Hepatocyte (in vitro differentiated cells): ENCODE results near the gene UBTD1. TPM values are rescaled to one million over a fixed set of nuclear protein-coding genes. Genes with fewer than 3 reads are reported as not detected.

ENCODE experiments used
- DNase-seq: peaks from one replicate; pipeline ENCODE4 v3.0.0-alpha.2; 2016; ENCODE audit warnings: low spot score
- H2AFZ ChIP-seq: fragments of 200-600 bp; sonication (generic); 2 replicates; pipeline ENCODE4 v1.6.0; 2016; ENCODE audit warnings: antibody characterized with exemption, mild to moderate bottlenecking
- H3K27ac ChIP-seq: fragments of 200-600 bp; sonication (generic); 2 replicates; pipeline ENCODE4 v1.5.1; 2016; ENCODE audit warnings: mild to moderate bottlenecking
- H3K27me3 ChIP-seq: fragments of 200-600 bp; sonication (generic); 2 replicates; pipeline ENCODE4 v1.6.1; 2016
- H3K36me3 ChIP-seq: fragments of 200-600 bp; sonication (generic); replicated peaks from 2 replicates; pipeline ENCODE4 v1.5.1; 2016; ENCODE audit warnings: low read depth; ENCODE audit not compliant: insufficient read depth
- H3K4me1 ChIP-seq: fragments of 200-600 bp; sonication (generic); 2 replicates; pipeline ENCODE4 v1.5.1; 2016; ENCODE audit warnings: mild to moderate bottlenecking, moderate library complexity; ENCODE audit not compliant: insufficient read depth
- H3K4me2 ChIP-seq: fragments of 200-600 bp; sonication (generic); 2 replicates; pipeline ENCODE4 v1.6.0; 2016
- H3K4me3 ChIP-seq: fragments of 200-600 bp; sonication (generic); 2 replicates; pipeline ENCODE4 v1.5.1; 2016; ENCODE audit warnings: mild to moderate bottlenecking
- H3K79me2 ChIP-seq: fragments of 200-600 bp; sonication (generic); 2 replicates; pipeline ENCODE4 v1.6.0; 2017; ENCODE audit warnings: mild to moderate bottlenecking
- H3K9me2 ChIP-seq: fragments of 200-600 bp; sonication (generic); replicated peaks from 2 replicates; pipeline ENCODE4 v1.6.0; 2017; ENCODE audit warnings: mild to moderate bottlenecking; ENCODE audit not compliant: insufficient read depth
- H3K9me3 ChIP-seq: fragments of 200-600 bp; sonication (generic); 2 replicates; pipeline ENCODE4 v1.5.1; 2016; ENCODE audit warnings: low read depth, mild to moderate bottlenecking
- H4K20me1 ChIP-seq: fragments of 200-600 bp; sonication (generic); 2 replicates; pipeline ENCODE4 v1.6.0; 2016; ENCODE audit warnings: mild to moderate bottlenecking; ENCODE audit not compliant: insufficient read depth, poor library complexity, severe bottlenecking
- EZH2 ChIP-seq: fragments of 200-600 bp; sonication (generic); IDR thresholded peaks from 2 replicates; pipeline ENCODE4 v1.6.1; 2016; ENCODE audit warnings: antibody characterized with exemption, mild to moderate bottlenecking, borderline replicate concordance
- EZH2phosphoT487 ChIP-seq: fragments of 200-600 bp; sonication (generic); IDR thresholded peaks from one replicate; pipeline ENCODE4 v1.6.1; 2018; ENCODE audit warnings: antibody characterized with exemption, mild to moderate bottlenecking, low read depth, moderate library complexity; ENCODE audit not compliant: unreplicated experiment, severe bottlenecking
- WGBS: methylation state at CpG from one replicate; pipeline ENCODE4 v1.1.6; 2016; ENCODE audit warnings: low lambda C conversion rate; ENCODE audit errors: missing lambda C conversion rate; 5-methylcytosine and 5-hydroxymethylcytosine counted together
- polyA plus RNA-seq: library from polyadenylated mRNA; unstranded; fragments of >200 nt; fragmentation: Nextera tagmentation; extraction: Ambion mirVana; gene quantifications from 2 replicates; pipeline ENCODE4 v1.2.1, GENCODE V29; 2016
- total RNA-seq: library from RNA; depleted of rRNA; stranded (reverse); fragments of >200 nt; gene quantifications from 2 replicates; pipeline ENCODE4 v1.2.3, GENCODE V29; 2014
- TF ChIP-seq, protein P1 (sequence below): fragments of 200-600 bp; sonication (generic); IDR thresholded peaks from 2 replicates; pipeline ENCODE4 v1.5.1; 2016; ENCODE audit warnings: antibody characterized with exemption, mild to moderate bottlenecking; ENCODE audit not compliant: poor library complexity

UBTD1 gene
- total and polyA plus RNA-seq, 2 experiments from 2014 or later, result 12.8 to 37.0 TPM

DNA sequence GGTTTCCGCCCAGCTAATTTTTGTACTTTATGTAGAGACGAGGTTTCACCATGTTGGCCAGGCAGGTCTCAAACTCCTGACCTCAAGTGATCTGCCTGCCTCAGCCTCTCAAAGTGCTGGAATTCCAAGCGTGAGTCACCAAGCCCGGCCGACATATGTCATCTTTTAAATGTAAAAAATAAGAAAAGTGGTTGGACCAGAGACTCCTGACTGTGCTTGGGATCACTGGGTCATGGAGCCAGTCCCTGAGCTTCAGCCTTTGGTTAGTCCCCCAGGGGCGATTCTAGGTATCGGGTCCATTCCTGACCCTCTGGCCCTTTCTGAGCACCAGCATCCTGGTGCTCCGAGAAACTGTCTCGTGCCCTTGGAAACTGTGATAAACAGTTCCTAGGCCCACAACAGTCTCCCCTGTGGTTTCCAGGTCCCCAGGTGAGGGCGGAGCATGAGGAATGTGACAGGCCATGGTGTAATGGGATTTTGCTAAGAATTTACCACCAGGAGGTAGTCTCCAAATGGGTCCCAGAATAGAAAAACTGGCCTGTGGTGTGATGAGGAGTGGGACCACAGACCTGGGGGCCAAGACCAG is 32.8 kb downstream of the UBTD1 start:
- Histone ChIP-seq H3K4me2 (no peak overlapping the region), H3K4me3 (no peak overlapping the region), H3K9me3 (no peaks in the 10 kb centered on the region), H3K27me3 (no peaks in the 10 kb centered on the region), H4K20me1 (no peaks in the 10 kb centered on the region), H2AFZ (no peak overlapping the region), H3K4me1 (no peaks in the 10 kb centered on the region), H3K79me2 (peaks cover 3% of the 10 kb centered on the region), H3K9me2 (no peaks in the 10 kb centered on the region), H3K36me3 (no peaks in the 10 kb centered on the region), H3K27ac (no peak overlapping the region)
- WGBS, result 84% methylated on average over 10 of the region's 10 CpGs
- TF ChIP-seq, protein P1, sequence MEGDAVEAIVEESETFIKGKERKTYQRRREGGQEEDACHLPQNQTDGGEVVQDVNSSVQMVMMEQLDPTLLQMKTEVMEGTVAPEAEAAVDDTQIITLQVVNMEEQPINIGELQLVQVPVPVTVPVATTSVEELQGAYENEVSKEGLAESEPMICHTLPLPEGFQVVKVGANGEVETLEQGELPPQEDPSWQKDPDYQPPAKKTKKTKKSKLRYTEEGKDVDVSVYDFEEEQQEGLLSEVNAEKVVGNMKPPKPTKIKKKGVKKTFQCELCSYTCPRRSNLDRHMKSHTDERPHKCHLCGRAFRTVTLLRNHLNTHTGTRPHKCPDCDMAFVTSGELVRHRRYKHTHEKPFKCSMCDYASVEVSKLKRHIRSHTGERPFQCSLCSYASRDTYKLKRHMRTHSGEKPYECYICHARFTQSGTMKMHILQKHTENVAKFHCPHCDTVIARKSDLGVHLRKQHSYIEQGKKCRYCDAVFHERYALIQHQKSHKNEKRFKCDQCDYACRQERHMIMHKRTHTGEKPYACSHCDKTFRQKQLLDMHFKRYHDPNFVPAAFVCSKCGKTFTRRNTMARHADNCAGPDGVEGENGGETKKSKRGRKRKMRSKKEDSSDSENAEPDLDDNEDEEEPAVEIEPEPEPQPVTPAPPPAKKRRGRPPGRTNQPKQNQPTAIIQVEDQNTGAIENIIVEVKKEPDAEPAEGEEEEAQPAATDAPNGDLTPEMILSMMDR, result no peak
- TF ChIP-seq EZH2phosphoT487 (no peak), EZH2 (no peak)
- no peak for DNase-seq

DNA sequence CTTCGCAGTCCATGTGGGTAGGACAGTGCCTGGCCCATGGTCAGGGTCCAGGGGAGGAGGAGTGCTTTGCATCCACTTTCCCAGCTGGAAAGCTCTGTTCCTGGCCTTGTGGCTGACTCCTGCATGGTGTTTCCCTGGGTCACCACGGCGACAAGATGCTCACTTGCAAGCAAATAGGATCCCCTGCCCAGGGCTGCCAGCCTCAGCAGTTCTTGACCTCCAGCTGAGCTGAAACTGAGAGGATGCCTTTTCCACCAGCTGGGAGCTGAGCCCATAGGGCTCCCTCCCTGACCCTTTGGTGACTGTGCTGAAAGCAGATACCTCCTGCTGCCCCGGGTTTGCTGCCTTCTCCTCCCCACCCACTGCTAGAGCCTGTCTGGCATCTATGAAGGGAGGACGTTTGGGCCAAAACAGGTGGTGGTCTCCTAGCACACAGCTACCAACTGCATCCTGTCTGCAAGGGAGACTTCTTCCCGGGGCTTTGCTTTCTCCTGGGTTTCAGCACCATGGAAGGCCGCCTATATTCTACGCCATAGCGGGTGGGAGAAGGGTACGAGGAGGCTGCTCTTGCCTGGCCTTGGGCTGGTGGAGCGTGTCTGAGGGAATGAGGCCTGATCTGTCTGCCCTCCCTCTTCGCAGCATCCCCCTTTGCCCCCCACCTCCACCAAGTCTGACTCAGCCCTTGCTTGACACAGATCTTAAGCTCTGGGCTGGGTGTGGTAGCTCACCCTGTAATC is 34.4 kb downstream of the UBTD1 start:
- WGBS, result 75% methylated on average over 12 of the region's 12 CpGs
- TF ChIP-seq EZH2phosphoT487 (no peak), EZH2 (no peak)
- TF ChIP-seq, protein P1, result no peak

DNA sequence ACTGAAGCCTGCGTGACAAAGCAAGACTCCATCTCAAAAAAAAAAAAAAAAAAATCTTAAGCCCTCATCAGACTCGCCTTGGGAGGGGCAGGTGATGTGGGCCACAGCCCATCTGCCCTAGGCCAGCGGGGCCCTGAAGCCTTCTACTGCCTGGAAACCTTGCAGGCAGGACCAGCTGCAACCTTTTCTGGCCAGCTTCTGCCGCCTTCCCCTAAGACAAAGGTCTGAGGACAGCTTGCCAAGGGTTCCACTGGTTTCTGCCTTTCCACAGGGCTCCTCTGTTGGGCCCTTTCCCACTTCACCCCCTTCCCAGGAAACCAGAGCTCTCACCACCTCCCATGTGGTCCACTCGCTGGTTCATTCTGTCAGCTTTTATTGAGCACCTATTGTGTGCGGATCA is 35.2 kb downstream of the UBTD1 start:
- no peak for TF ChIP-seq EZH2phosphoT487
- TF ChIP-seq, protein P1, result no peak
- no peak for TF ChIP-seq EZH2
- Histone ChIP-seq H3K4me2 (no peak overlapping the region), H3K4me3 (no peak overlapping the region), H3K27me3 (no peaks in the 10 kb centered on the region), H3K9me3 (no peaks in the 10 kb centered on the region), H2AFZ (no peak overlapping the region), H3K4me1 (peaks cover under 1% of the 10 kb centered on the region), H3K36me3 (no peaks in the 10 kb centered on the region), H3K27ac (no peak overlapping the region), H4K20me1 (no peaks in the 10 kb centered on the region), H3K79me2 (peaks cover 3% of the 10 kb centered on the region), H3K9me2 (no peaks in the 10 kb centered on the region)
- no peak for DNase-seq
- WGBS, result 82% methylated on average over 6 of the region's 6 CpGs

More for the DNA sequence above, 34.4 kb downstream of the UBTD1 start:
- no peaks in the 10 kb centered on the region for H3K27me3 ChIP-seq
- H3K27ac ChIP-seq, result no peak overlapping the region
- H3K4me1 ChIP-seq, result no peaks in the 10 kb centered on the region
- H3K79me2 ChIP-seq, result peaks cover 3% of the 10 kb centered on the region
- H4K20me1 ChIP-seq, result no peaks in the 10 kb centered on the region
- no peaks in the 10 kb centered on the region for H3K36me3 ChIP-seq
- DNase-seq, result no peak
- H3K9me2 ChIP-seq, result no peaks in the 10 kb centered on the region
- H2AFZ ChIP-seq, result no peak overlapping the region
- no peak overlapping the region for H3K4me3 ChIP-seq
- no peaks in the 10 kb centered on the region for H3K9me3 ChIP-seq
- no peak overlapping the region for H3K4me2 ChIP-seq
